ENCODE data around the gene CHCHD10.

The CHCHD10 gene

DNA sequence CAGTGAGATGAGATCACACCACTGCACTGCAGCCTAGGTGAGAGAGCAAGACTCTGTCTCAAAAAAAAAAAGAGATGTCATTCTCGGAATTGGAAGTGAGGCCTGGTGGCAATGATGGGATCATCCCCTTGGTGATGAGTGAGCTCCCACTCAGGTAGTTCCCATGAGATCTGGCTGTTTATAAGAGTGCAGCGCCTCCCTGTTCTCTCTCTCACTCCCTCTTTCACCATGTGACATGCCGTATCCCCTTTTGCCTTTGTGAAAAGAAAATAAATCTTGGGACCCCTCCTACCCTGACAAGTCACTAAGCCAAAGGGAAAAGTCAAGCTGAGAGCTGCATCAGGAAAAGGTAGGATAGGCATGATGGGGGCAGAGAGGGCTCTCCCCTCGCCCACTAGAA lies 45.6 kb downstream of the CHCHD10 start:
- no peak for DNase-seq (ENCODE audit: extremely low read depth, low read depth)
- no peak for TF ChIP-seq CTCF (IDR thresholded peaks at IDR 0.05; ENCODE audit: low read depth, low read length)

DNA sequence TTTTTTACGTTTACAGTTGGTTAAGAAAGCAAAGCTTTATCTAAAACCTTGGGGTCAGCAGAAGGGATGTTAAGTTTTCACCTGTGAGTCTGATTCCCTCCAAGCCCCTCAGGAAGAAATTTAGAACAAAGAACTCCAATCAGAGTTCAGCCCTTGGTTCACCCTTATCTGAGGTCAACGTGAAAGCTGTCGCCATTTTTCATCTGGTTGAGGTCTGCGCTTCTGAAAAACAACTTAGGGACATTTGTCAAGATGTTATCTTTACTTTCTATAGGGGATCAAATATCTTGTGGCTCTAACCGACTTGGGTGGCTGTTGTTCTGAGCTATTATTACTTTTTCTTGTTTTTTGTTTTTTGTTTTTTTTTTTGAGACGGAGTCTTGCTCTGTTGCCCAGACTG lies 46.9 kb downstream of the CHCHD10 start:
- DNase-seq (ENCODE audit: extremely low read depth, low read depth), result no peak
- no peak for TF ChIP-seq CTCF (IDR thresholded peaks at IDR 0.05; ENCODE audit: low read depth, low read length)

DNA sequence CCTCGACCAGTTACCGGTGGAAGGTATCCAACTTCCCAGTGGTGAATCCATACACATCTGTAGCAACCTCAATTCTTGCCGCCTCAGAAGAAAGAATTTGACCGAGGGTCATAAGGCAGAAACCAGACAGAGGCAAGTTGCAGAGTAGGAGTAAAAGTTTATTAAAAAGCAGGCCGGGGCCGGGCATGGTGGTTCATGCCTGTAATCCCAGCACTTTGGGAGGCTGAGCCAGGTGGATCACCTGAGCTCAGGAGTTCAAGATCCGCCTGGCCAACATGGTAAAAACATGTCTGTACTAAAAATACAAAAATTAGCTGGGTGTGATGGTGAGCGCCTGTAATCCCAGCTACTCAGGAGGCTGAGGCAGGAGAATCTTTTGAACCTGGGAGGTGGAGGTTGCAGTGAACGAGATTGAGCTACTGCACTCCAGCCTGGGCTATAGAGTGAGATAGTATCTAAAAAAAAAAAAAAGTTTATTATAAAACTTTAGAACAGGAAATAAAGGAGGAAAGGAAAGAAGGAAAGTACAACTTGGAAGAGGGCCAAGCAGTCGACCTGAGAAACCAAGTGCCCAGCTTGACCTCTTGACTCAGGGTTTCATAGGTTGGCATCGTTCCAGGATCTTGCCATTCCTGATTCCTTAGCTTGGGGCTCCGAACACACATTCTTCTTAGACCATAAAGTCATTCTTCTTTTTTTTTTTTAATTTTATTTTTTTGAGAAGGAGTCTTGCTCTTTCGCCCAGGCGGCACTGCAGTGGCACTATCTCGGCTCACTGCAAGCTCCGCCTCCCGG lies 49.2 kb downstream of the CHCHD10 start:
- DNase-seq (ENCODE audit: extremely low read depth, low read depth), result no peak
- no peak for TF ChIP-seq CTCF (IDR thresholded peaks at IDR 0.05; ENCODE audit: low read depth, low read length)

DNA sequence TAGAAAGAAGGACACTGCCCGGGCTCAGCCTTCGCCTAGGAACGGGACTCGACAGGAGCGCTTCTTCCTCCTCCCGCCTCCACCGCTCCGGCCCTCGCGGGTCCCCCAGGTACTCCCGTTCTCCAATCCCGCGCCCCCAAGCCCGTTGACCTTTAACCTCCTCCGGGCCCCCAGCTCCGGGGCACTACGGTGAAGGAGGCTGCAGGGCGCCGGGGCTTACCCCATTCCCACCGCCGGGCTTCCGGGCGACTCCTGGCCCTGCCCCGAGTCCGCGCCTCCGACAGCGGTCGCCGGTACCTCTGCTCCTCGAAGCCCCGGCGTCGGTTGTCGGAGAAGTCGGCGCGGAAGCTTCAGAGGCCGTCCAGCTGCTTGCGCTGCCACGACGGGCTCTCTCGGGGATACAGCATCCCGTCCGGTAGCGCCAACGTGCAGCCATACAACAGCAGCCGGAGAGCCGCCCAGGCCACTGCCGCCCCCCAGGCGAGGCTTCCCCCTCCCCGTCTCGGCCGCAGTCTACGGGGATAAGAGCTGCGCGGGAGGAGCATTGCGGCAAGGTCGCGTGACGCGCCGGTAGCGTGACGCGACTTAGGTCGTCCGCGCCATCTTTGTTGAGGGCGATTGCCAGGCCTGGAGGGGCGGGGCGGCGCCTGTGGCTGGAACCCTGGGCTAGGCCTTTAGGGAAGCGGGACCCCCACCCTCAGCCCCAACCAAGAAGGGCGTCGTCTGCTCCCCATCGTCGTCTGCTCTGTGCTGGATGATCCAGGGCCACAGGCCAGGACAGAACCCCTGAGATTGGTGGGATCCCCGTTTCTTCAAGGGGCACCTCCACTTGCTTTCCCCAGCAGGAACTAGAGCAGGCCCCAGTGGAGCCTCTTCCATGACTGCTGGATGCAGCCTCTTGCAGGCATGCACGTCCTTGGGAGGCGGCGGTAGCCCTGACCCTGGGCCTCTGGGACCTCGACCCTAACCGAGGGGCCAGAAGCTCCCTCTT lies 50.7 kb downstream of the CHCHD10 start:
- TF ChIP-seq CTCF (IDR thresholded peaks at IDR 0.05; ENCODE audit: low read depth, low read length), result no peak

More for the DNA sequence above, 50.7 kb downstream of the CHCHD10 start:
- peak; percentile 61 for DNase-seq (ENCODE audit: extremely low read depth, low read depth)

Measured in AG09319 (cell line).